ENCODE measurements around the gene HPS1. TPM values are rescaled to one million over a fixed set of nuclear protein-coding genes. Genes with fewer than 3 reads are reported as not detected.

Gene HPS1
- total and polyA plus RNA-seq, 10 of the 15 experiments (the other 5 are each of a cell fraction or from before 2014, with no cell fraction given): 27.1 to 138 (median 54.8) TPM

- in situ Hi-C loops (cut with MboI): no loop called here
- no peak for TF ChIP-seq ATF7 (IDR thresholded peaks at IDR 0.05; ENCODE audit: low read depth)
- TF ChIP-seq SKIL (IDR thresholded peaks at IDR 0.05; ENCODE audit: low read depth, poor library complexity, severe bottlenecking): no peak
- no peak for TF ChIP-seq EZH2 (IDR thresholded peaks at IDR 0.05; ENCODE audit: borderline replicate concordance, control insufficient read depth, low read depth, low read length)
- TF ChIP-seq BCL11A (IDR thresholded peaks at IDR 0.05; ENCODE audit: low read depth, low read length): no peak
- no peak for TF ChIP-seq CEBPZ (IDR thresholded peaks at IDR 0.05; ENCODE audit: low read depth, low read length)
- TF ChIP-seq ZSCAN29 (IDR thresholded peaks at IDR 0.05): no peak
- TF ChIP-seq RB1 (IDR thresholded peaks at IDR 0.05; ENCODE audit: borderline replicate concordance): no peak
- no peak for TF ChIP-seq RBBP5 (conservative IDR thresholded peaks at IDR 0.05)
- no peak for TF ChIP-seq BACH1 (IDR thresholded peaks at IDR 0.05; ENCODE audit: borderline replicate concordance)
- H3K4me1 ChIP-seq (ENCODE audit: control insufficient read depth, insufficient read depth, low read length): peaks cover 16% of the 10 kb centered on the region
- ChIA-PET POLR2A (no interaction called here), RAD21 (ENCODE audit: unreplicated experiment) (no interaction called here), SMC1A (ENCODE audit: uncharacterized antibody, unreplicated experiment) (no interaction called here), CTCF (no interaction called here)
- no peaks in the 10 kb centered on the region for H4K20me1 ChIP-seq (ENCODE audit: control insufficient read depth, insufficient read depth)
- no peaks in the 10 kb centered on the region for H3K79me2 ChIP-seq (ENCODE audit: control insufficient read depth, insufficient read depth, low read length)
- intact Hi-C loops (cut with micrococcal nuclease; ENCODE audit: unreplicated experiment): loop anchor here (5.0 kb wide), 1 partner anchor 218 kb away; no protein-coding TSS in a partner anchor
- H3K27me3 ChIP-seq (replicated peaks in 1 of 2; ENCODE audit: control insufficient read depth in 2 of 2, insufficient read depth in 2 of 2, low read length in 1 of 2): no peaks in the 10 kb centered on the region
- DNase-seq (ENCODE audit: low read depth, low spot score) (no peak), FAIRE-seq (no peak), ATAC-seq (no peak)
- H3K4me2 ChIP-seq (ENCODE audit: control insufficient read depth, insufficient read depth): no peak overlapping the region
- BruUV-seq (replicated peaks): no TSS peak
- peaks cover 0 to 1% of the 10 kb centered on the region in 2 experiments; a peak in 1 of 4 replicates for H3K36me3 ChIP-seq (ENCODE audit: control insufficient read depth in 2 of 2, insufficient read depth in 2 of 2, low read length in 1 of 2)
- WGBS (ENCODE audit: insufficient coverage, insufficient replicate concordance, low lambda C conversion rate, missing lambda C conversion rate): 73% methylated on average over 4 of the region's 4 CpGs
- H3K9ac ChIP-seq (ENCODE audit: control insufficient read depth, insufficient read depth, low read length): no peak overlapping the region
- no peak overlapping the region for H2AFZ ChIP-seq (ENCODE audit: control insufficient read depth, low read depth, low read length)
- no peak overlapping the region for H3K27ac ChIP-seq (ENCODE audit: control insufficient read depth, insufficient read depth)
- no peaks in the 10 kb centered on the region; the same call in 2 of the 3 replicates for H3K9me3 ChIP-seq (replicated peaks; ENCODE audit: control insufficient read depth, insufficient read depth, low read length)
- H3K4me3 ChIP-seq: no peak overlapping the region
These were observed 56.3 kb downstream of the HPS1 start for GRCh38 chr10:98390406-98390805.
